Measurements from ENCODE around the gene ZNF764. TPM values are rescaled to one million over a fixed set of nuclear protein-coding genes. Genes with fewer than 3 reads are reported as not detected.
A peak's percentile ranks its signal among the peaks of the same experiment; 100 is the strongest.

Gene ZNF764
- total and polyA plus RNA-seq, 9 of the 15 experiments (the other 6 are each of a cell fraction or from before 2014, with no cell fraction given), result 0.69 to 10.1 (median 4.1) TPM

GRCh38 chr16:30526823-30527634 is 31.1 kb downstream of the ZNF764 start (continued):
- TF ChIP-seq KLF13 (tag; IDR thresholded peaks at IDR 0.05; ENCODE audit: borderline replicate concordance, low read depth), result peak; percentile 39; the same call in 1 of the 2 replicates
- TF ChIP-seq CSDE1 (IDR thresholded peaks at IDR 0.05), result peak in 1 of 2 experiments; percentile 86; a peak in 2 of 4 replicates
- no peak; the same call in 1 of the 2 replicates for TF ChIP-seq ATF3 (IDR thresholded peaks at IDR 0.05)
- no peak for TF ChIP-seq ATF3 (CRISPR knock-in tag; conservative IDR thresholded peaks at IDR 0.05)
- TF ChIP-seq HDAC2 (IDR thresholded peaks at IDR 0.05), result peak; percentile 16; the same call in 1 of the 2 replicates
- TF ChIP-seq TGIF2 (CRISPR knock-in tag; IDR thresholded peaks at IDR 0.05), result no peak
- TF ChIP-seq MYBL2 (IDR thresholded peaks at IDR 0.05; ENCODE audit: low read depth), result no peak
- no peak for TF ChIP-seq MYBL2 (CRISPR knock-in tag; IDR thresholded peaks at IDR 0.05; ENCODE audit: borderline replicate concordance)
- TF ChIP-seq C11orf30 (IDR thresholded peaks at IDR 0.05; ENCODE audit: low read depth), result peak; percentile 59; the same call in 1 of the 2 replicates
- TF ChIP-seq SAFB2 (IDR thresholded peaks at IDR 0.05; ENCODE audit: borderline replicate concordance, low read depth, low read length, severe bottlenecking), result no peak
- no peak for TF ChIP-seq ILK (tag; IDR thresholded peaks at IDR 0.05; ENCODE audit: borderline replicate concordance, low read depth)
- no peak for TF ChIP-seq STAT5A (IDR thresholded peaks at IDR 0.05; ENCODE audit: borderline replicate concordance, low read length)
- TF ChIP-seq FOXM1 (IDR thresholded peaks at IDR 0.05; ENCODE audit: low read depth), result no peak
- no peak for TF ChIP-seq FOXM1 (CRISPR knock-in tag; IDR thresholded peaks at IDR 0.05; ENCODE audit: low read depth)
- peak; percentile 80 for TF ChIP-seq TFAP4 (CRISPR knock-in tag; IDR thresholded peaks at IDR 0.05; ENCODE audit: borderline replicate concordance)
- TF ChIP-seq NR2C2 (CRISPR knock-in tag; IDR thresholded peaks at IDR 0.05), result peak; percentile 58
- peak; percentile 97 for TF ChIP-seq NR2C2 (tag; IDR thresholded peaks at IDR 0.05)
- TF ChIP-seq CREB3L1 (IDR thresholded peaks at IDR 0.05; ENCODE audit: borderline replicate concordance, low read depth), result peak; percentile 80; the same call in 1 of the 2 replicates

Measured in K562 (cell line).